Stimulated activated naive CD4-positive, alpha-beta T cell treated with Interleukin-2 at 50 U/mL for 16 hours (primary cell): Measurements from ENCODE around the gene GREM2.
A peak's percentile ranks its signal among the peaks of the same experiment; 100 is the strongest.

Source experiments
- DNase-seq: peaks from one replicate; lab custom pipeline; 2025; lab: John Stamatoyannopoulos, UW

The GREM2 gene

GRCh38 chr1:240609527-240610060, 2.4 kb downstream of the GREM2 start:
- DNase-seq = no peak

- no peak for DNase-seq
These were observed 3.2 kb downstream of the GREM2 start for GRCh38 chr1:240608707-240609106.

GRCh38 chr1:240607006-240607405, 4.9 kb downstream of the GREM2 start:
- DNase-seq = no peak

GRCh38 chr1:240602189-240602588, 9.8 kb downstream of the GREM2 start:
- DNase-seq = no peak

- no peak for DNase-seq
These were observed 12.1 kb downstream of the GREM2 start for GRCh38 chr1:240599830-240600229.

- no peak for DNase-seq
These were observed 12.7 kb downstream of the GREM2 start for GRCh38 chr1:240599299-240599698.

- no peak for DNase-seq
These were observed 13.5 kb downstream of the GREM2 start for GRCh38 chr1:240598216-240599001.

- no peak for DNase-seq
These were observed 14.7 kb downstream of the GREM2 start for GRCh38 chr1:240597153-240597745.

GRCh38 chr1:240595476-240595875, 16.5 kb downstream of the GREM2 start:
- DNase-seq = no peak

- DNase-seq = no peak
These were observed 20.4 kb downstream of the GREM2 start for GRCh38 chr1:240591564-240591963.

GRCh38 chr1:240591078-240591477, 20.9 kb downstream of the GREM2 start:
- DNase-seq = no peak

- DNase-seq = no peak
These were observed 22.3 kb downstream of the GREM2 start for GRCh38 chr1:240589585-240590110.

- no peak for DNase-seq
These were observed 25.9 kb downstream of the GREM2 start for GRCh38 chr1:240586006-240586405.

- DNase-seq = no peak
These were observed 29.0 kb downstream of the GREM2 start for GRCh38 chr1:240582953-240583352.

GRCh38 chr1:240579511-240579910, 32.4 kb downstream of the GREM2 start:
- no peak for DNase-seq

GRCh38 chr1:240577095-240577494, 34.9 kb downstream of the GREM2 start:
- DNase-seq = no peak

- DNase-seq = peak; percentile 5
These were observed 35.8 kb downstream of the GREM2 start for GRCh38 chr1:240575981-240576662.

- DNase-seq = no peak
These were observed 39.6 kb downstream of the GREM2 start for GRCh38 chr1:240572328-240572727.

- no peak for DNase-seq
These were observed 40.2 kb downstream of the GREM2 start for GRCh38 chr1:240571782-240572181.

GRCh38 chr1:240567066-240567465, 44.9 kb downstream of the GREM2 start:
- no peak for DNase-seq

GRCh38 chr1:240562779-240563178, 49.2 kb downstream of the GREM2 start:
- no peak for DNase-seq

GRCh38 chr1:240562111-240562590, 49.8 kb downstream of the GREM2 start:
- no peak for DNase-seq
